ENCODE results near the gene CNTN4. TPM values are rescaled to one million over a fixed set of nuclear protein-coding genes. Genes with fewer than 3 reads are reported as not detected.

Gene CNTN4
- total RNA-seq, 4 donors from 2014 or later: 5.8 to 15.5 (median 9.0) TPM

- TF ChIP-seq POLR2A (IDR thresholded peaks at IDR 0.05) (no peak), EP300 (IDR thresholded peaks at IDR 0.05) (no peak), POLR2AphosphoS5 (IDR thresholded peaks at IDR 0.05) (no peak)
- TF ChIP-seq, protein P1, sequence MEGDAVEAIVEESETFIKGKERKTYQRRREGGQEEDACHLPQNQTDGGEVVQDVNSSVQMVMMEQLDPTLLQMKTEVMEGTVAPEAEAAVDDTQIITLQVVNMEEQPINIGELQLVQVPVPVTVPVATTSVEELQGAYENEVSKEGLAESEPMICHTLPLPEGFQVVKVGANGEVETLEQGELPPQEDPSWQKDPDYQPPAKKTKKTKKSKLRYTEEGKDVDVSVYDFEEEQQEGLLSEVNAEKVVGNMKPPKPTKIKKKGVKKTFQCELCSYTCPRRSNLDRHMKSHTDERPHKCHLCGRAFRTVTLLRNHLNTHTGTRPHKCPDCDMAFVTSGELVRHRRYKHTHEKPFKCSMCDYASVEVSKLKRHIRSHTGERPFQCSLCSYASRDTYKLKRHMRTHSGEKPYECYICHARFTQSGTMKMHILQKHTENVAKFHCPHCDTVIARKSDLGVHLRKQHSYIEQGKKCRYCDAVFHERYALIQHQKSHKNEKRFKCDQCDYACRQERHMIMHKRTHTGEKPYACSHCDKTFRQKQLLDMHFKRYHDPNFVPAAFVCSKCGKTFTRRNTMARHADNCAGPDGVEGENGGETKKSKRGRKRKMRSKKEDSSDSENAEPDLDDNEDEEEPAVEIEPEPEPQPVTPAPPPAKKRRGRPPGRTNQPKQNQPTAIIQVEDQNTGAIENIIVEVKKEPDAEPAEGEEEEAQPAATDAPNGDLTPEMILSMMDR (IDR thresholded peaks at IDR 0.05): no peak
- WGBS, 2 donors (ENCODE audit: low coverage in 1 of 2): 65 to 84% methylated on average over 6 to 7 of the region's 7 CpGs
These were observed 906.6 kb downstream of the CNTN4 start for GRCh38 chr3:3005146-3005744.

GRCh38 chr3:3013317-3014052 is 914.8 kb downstream of the CNTN4 start:
- Histone ChIP-seq H3K4me1 (no peaks in the 10 kb centered on the region), H3K27ac (no peak overlapping the region), H3K27me3 (peaks cover 7% of the 10 kb centered on the region), H3K9me3 (no peaks in the 10 kb centered on the region), H3K36me3 (no peaks in the 10 kb centered on the region), H3K4me3 (no peak overlapping the region)
- no peak for ATAC-seq
- TF ChIP-seq POLR2AphosphoS5 (IDR thresholded peaks at IDR 0.05) (no peak), EP300 (IDR thresholded peaks at IDR 0.05) (no peak), POLR2A (IDR thresholded peaks at IDR 0.05) (no peak)
- TF ChIP-seq, protein P1 (IDR thresholded peaks at IDR 0.05): no peak
- 53 to 80% methylated on average over 1 to 4 of the region's 4 CpGs for WGBS, 2 donors (ENCODE audit: low coverage in 1 of 2)

More at GRCh38 chr3:3005146-3005744, 906.6 kb downstream of the CNTN4 start:
- Histone ChIP-seq H3K36me3 (no peaks in the 10 kb centered on the region), H3K27ac (no peak overlapping the region), H3K4me1 (no peaks in the 10 kb centered on the region), H3K4me3 (no peak overlapping the region), H3K9me3 (no peaks in the 10 kb centered on the region), H3K27me3 (no peaks in the 10 kb centered on the region)
- ATAC-seq: no peak

GRCh38 chr3:3015185-3016089 is 916.8 kb downstream of the CNTN4 start:
- peaks cover 7% of the 10 kb centered on the region for H3K27me3 ChIP-seq
- H3K4me3 ChIP-seq: no peak overlapping the region
- H3K9me3 ChIP-seq: no peaks in the 10 kb centered on the region
- ATAC-seq: no peak
- H3K36me3 ChIP-seq: no peaks in the 10 kb centered on the region
- no peaks in the 10 kb centered on the region for H3K4me1 ChIP-seq
- WGBS, 2 donors (ENCODE audit: low coverage in 1 of 2): 19 to 22% methylated on average over 5 of the region's 5 CpGs
- TF ChIP-seq, protein P1 (IDR thresholded peaks at IDR 0.05): peak in 3 of 4 experiments; percentile 9 to 48 (median 19)
- TF ChIP-seq POLR2AphosphoS5 (IDR thresholded peaks at IDR 0.05): no peak
- no peak overlapping the region for H3K27ac ChIP-seq

DNA sequence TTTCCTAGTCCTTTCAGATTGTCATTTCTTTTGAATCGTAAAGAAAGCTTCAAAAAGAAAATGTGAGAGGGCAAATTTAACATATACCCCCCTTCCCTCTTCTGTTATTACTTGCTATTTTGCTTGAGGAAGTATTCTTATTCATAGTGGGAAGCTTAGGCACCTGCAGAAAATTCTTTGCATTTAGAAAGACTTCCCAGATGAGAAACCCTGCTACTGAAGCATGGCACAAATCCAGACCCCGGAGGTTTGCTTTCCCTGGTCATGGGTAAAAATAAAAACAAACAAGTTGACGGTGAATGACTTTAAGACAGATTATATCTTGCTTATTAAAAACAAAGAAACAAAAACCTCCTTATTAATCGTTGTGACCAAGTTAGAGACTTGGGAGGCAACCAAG is 917.6 kb downstream of the CNTN4 start:
- WGBS, 2 donors (ENCODE audit: low coverage in 1 of 2): 35 to 49% methylated on average over 4 of the region's 4 CpGs
- ATAC-seq: no peak
- TF ChIP-seq EP300 (IDR thresholded peaks at IDR 0.05) (no peak), POLR2A (IDR thresholded peaks at IDR 0.05) (no peak), POLR2AphosphoS5 (IDR thresholded peaks at IDR 0.05) (no peak)
- TF ChIP-seq, protein P1 (IDR thresholded peaks at IDR 0.05): no peak
- H3K27me3 ChIP-seq: peaks cover 7% of the 10 kb centered on the region
- no peaks in the 10 kb centered on the region for H3K4me1 ChIP-seq
- H3K9me3 ChIP-seq: no peaks in the 10 kb centered on the region
- no peak overlapping the region for H3K4me3 ChIP-seq
- no peaks in the 10 kb centered on the region for H3K36me3 ChIP-seq
- no peak overlapping the region for H3K27ac ChIP-seq

Measured in gastroesophageal sphincter (tissue), 4 donors.